MM.1S (cell line): ENCODE data around the gene COX7A1.

Experiments used
- DNase-seq: peaks from one replicate; pipeline ENCODE4 v3.0.0-alpha.2; 2015
- H2AFZ ChIP-seq: fragments of 300-600 bp; sonication (generic); 2 replicates; pipeline ENCODE4 v1.6.0; 2016; ENCODE audit warnings: antibody characterized with exemption, low read length
- H3F3A ChIP-seq: fragments of 300-600 bp; sonication (generic); 2 replicates; pipeline ENCODE4 v1.6.1; 2016; ENCODE audit warnings: mild to moderate bottlenecking, antibody characterized with exemption, low read length, moderate library complexity, mixed read lengths; ENCODE audit not compliant: insufficient read depth
- H3K27ac ChIP-seq: fragments of 300-600 bp; sonication (generic); 2 replicates; pipeline ENCODE4 v1.5.1; 2016; ENCODE audit warnings: mild to moderate bottlenecking, low read length
- H3K27me3 ChIP-seq: fragments of 300-600 bp; sonication (generic); replicated peaks from 2 replicates; pipeline ENCODE4 v1.6.0; 2016; ENCODE audit warnings: low read length; ENCODE audit not compliant: insufficient read depth
- H3K36me3 ChIP-seq: fragments of 300-600 bp; sonication (generic); replicated peaks from 2 replicates; pipeline ENCODE4 v1.6.1; 2016; ENCODE audit warnings: mild to moderate bottlenecking, low read length, mixed read lengths; ENCODE audit not compliant: insufficient read depth
- H3K4me1 ChIP-seq: fragments of 300-600 bp; sonication (generic); 2 replicates; pipeline ENCODE4 v1.6.1; 2016; ENCODE audit warnings: low read length, mixed read lengths
- H3K4me2 ChIP-seq: fragments of 300-600 bp; sonication (generic); 2 replicates; pipeline ENCODE4 v1.6.0; 2016; ENCODE audit warnings: low read depth, low read length
- H3K4me3 ChIP-seq: fragments of 300-600 bp; sonication (generic); 2 replicates; pipeline ENCODE4 v1.5.1; 2016; ENCODE audit warnings: low read length, mixed read lengths
- H3K79me2 ChIP-seq: fragments of 300-600 bp; sonication (generic); 2 replicates; pipeline ENCODE4 v1.6.1; 2016; ENCODE audit warnings: mixed run types, low read length, mixed read lengths
- H3K9ac ChIP-seq: fragments of 300-600 bp; sonication (generic); 2 replicates; pipeline ENCODE4 v1.6.1; 2016; ENCODE audit warnings: low read length, mixed read lengths
- H3K9me2 ChIP-seq: fragments of 300-600 bp; sonication (generic); replicated peaks from 2 replicates; pipeline ENCODE4 v1.6.1; 2016; ENCODE audit warnings: mild to moderate bottlenecking, low read length, mixed read lengths; ENCODE audit not compliant: insufficient read depth
- H3K9me3 ChIP-seq: fragments of 300-600 bp; sonication (generic); replicated peaks from 2 replicates; pipeline ENCODE4 v1.6.1; 2016; ENCODE audit warnings: mild to moderate bottlenecking, low read length, mixed read lengths; ENCODE audit not compliant: insufficient read depth
- H4K20me1 ChIP-seq: fragments of 300-600 bp; sonication (generic); 2 replicates; pipeline ENCODE4 v1.6.1; 2016; ENCODE audit warnings: mild to moderate bottlenecking, low read length, moderate library complexity, mixed read lengths; ENCODE audit not compliant: insufficient read depth
- CTCF ChIP-seq: fragments of 300-600 bp; sonication (generic); IDR thresholded peaks from 2 replicates; pipeline ENCODE4 v1.5.1; 2016; ENCODE audit warnings: antibody characterized with exemption, low read length, mixed read lengths
- EZH2 ChIP-seq: fragments of 300-600 bp; sonication (generic); optimal IDR thresholded peaks from 2 replicates; pipeline ENCODE3; 2017; ENCODE audit warnings: low read depth, mild to moderate bottlenecking, antibody characterized with exemption, low read length, mixed read lengths
- EZH2phosphoT487 ChIP-seq: fragments of 300-600 bp; sonication (generic); IDR thresholded peaks from 2 replicates; pipeline ENCODE4 v1.6.1; 2018; ENCODE audit warnings: antibody characterized with exemption, low read length

COX7A1 gene

GRCh38 chr19:36113425-36113824, 38.8 kb downstream of the COX7A1 start:
- Histone ChIP-seq H3K27ac (no peak overlapping the region), H3K9ac (no peak overlapping the region)
- DNase-seq = no peak

GRCh38 chr19:36112678-36113077, 39.6 kb downstream of the COX7A1 start:
- Histone ChIP-seq H3K27ac (no peak overlapping the region), H3K9me2 (no peaks in the 10 kb centered on the region), H3K4me2 (no peak overlapping the region), H3K36me3 (no peaks in the 10 kb centered on the region), H3K4me1 (peaks cover 10% of the 10 kb centered on the region; the same call in 1 of the 2 replicates), H3K9ac (no peak overlapping the region), H4K20me1 (no peaks in the 10 kb centered on the region), H2AFZ (no peak overlapping the region), H3K27me3 (no peaks in the 10 kb centered on the region), H3K4me3 (no peak overlapping the region), H3F3A (no peaks in the 10 kb centered on the region), H3K79me2 (peaks cover 23% of the 10 kb centered on the region), H3K9me3 (no peaks in the 10 kb centered on the region)
- TF ChIP-seq EZH2phosphoT487 (no peak), EZH2 (no peak), CTCF (no peak)
- DNase-seq = no peak

More at GRCh38 chr19:36113425-36113824, 38.8 kb downstream of the COX7A1 start:
- no peak for TF ChIP-seq CTCF
- no peak for TF ChIP-seq EZH2
- TF ChIP-seq EZH2phosphoT487 = no peak
- H3K36me3 ChIP-seq = no peaks in the 10 kb centered on the region
- H3K4me2 ChIP-seq = peak overlapping the region; percentile 93; the same call in 1 of the 2 replicates
- H4K20me1 ChIP-seq = no peaks in the 10 kb centered on the region
- H3K4me1 ChIP-seq = peaks cover 10% of the 10 kb centered on the region; the same call in 1 of the 2 replicates
- no peaks in the 10 kb centered on the region for H3F3A ChIP-seq
- no peaks in the 10 kb centered on the region for H3K9me3 ChIP-seq
- no peaks in the 10 kb centered on the region for H3K27me3 ChIP-seq
- no peaks in the 10 kb centered on the region for H3K9me2 ChIP-seq
- H2AFZ ChIP-seq = no peak overlapping the region
- peak overlapping the region; percentile 94; the same call in 1 of the 2 replicates for H3K4me3 ChIP-seq
- peaks cover 23% of the 10 kb centered on the region for H3K79me2 ChIP-seq

- no peaks in the 10 kb centered on the region for H3K27me3 ChIP-seq
- H4K20me1 ChIP-seq = no peaks in the 10 kb centered on the region
- H3K9me2 ChIP-seq = no peaks in the 10 kb centered on the region
- peaks cover 8% of the 10 kb centered on the region; the same call in 1 of the 2 replicates for H3K4me1 ChIP-seq
- no peaks in the 10 kb centered on the region for H3K36me3 ChIP-seq
- H3K4me3 ChIP-seq = no peak overlapping the region
- no peak overlapping the region for H3K9ac ChIP-seq
- DNase-seq = no peak
- H3K4me2 ChIP-seq = no peak overlapping the region
- TF ChIP-seq EZH2phosphoT487 = no peak
- no peak for TF ChIP-seq EZH2
- no peak for TF ChIP-seq CTCF
- H3K27ac ChIP-seq = no peak overlapping the region
- H3K9me3 ChIP-seq = no peaks in the 10 kb centered on the region
- no peak overlapping the region for H2AFZ ChIP-seq
- H3K79me2 ChIP-seq = peaks cover 18% of the 10 kb centered on the region
- no peaks in the 10 kb centered on the region; the same call in 1 of the 2 replicates for H3F3A ChIP-seq
These were observed 41.1 kb downstream of the COX7A1 start for GRCh38 chr19:36111200-36111539.
